Hypothalamus (tissue), 51 donors: ENCODE measurements around the gene ACAP3.
"Not testable (repeated sequence)": the region's sequence is repeated elsewhere in the genome, so short reads cannot be mapped to it uniquely, and the experiment has no call there.

Experiments
- DNase-seq, 51 donors: peaks; one replicate each; lab custom pipeline; 2025; lab: John Stamatoyannopoulos, UW

ACAP3 gene

DNA sequence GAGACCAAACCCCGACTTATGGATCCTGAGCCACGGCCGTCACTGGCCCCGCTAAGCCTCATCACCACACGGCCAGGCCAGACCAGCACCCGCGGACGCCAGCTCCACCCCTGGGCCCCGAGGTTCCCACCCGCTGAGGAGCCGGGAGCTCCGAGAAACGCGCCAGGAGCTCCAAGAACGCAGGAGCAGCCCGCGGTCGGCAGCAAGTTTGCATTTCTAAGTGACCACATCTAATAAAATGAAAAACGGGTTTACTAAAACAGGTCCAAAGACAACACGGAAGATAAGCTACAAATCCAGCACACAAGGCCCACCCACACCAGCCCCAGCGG, 53.1 kb downstream of the ACAP3 start:
- no peak for DNase-seq

DNA sequence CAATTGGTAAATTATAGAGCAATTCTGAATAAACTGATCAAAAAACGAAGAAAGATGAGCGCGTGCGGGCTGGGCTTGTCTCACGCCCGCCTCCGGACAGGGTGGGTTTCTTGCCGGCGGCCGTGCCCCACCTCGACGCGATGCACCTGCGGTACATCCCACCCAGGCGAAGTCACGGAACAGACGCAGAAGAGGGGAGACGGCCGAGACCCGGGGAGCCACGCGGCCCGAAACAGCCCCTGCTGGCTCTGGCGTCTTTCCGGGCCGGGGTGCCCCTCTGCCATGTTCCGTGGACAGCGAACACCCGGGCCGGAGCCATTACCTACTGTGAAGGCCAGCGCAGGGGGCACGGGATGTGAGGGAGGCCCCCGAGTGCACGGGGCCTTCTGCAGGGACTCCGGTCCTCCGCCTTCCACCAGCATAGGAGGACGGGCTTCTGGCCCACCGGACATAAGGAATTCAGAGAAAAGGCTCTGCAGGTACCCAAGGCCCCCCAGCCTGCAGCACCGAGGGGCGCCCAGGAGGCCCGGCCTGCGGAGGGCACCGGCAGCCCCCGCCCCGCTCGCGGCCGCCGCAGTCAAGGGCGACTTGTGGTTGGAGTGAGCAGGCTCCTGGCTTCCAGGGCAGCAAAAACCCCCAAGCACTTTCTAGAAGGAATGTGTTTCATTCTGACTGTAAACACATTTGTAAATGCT, 53.6 kb downstream of the ACAP3 start:
- DNase-seq = no peak

DNA sequence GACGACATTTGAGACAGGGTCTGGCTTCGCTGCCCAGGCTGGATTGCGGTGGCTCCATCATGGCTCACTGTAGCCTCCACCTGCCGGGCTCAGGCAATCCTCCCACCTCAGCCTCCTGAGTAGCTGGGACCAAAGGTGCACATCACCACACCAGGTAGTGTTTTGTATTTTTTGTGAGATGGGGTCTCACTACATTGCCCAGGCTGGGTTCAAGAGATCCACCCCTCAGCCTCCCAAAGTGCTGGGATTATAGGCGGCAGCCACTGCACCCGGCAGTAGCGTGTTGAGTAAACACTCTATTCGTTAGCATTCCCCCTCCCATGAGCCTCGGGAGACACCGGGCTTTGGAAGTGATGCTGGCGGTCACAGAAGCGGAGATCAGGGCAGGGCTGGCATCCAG, 54.4 kb downstream of the ACAP3 start:
- DNase-seq = no peak

DNA sequence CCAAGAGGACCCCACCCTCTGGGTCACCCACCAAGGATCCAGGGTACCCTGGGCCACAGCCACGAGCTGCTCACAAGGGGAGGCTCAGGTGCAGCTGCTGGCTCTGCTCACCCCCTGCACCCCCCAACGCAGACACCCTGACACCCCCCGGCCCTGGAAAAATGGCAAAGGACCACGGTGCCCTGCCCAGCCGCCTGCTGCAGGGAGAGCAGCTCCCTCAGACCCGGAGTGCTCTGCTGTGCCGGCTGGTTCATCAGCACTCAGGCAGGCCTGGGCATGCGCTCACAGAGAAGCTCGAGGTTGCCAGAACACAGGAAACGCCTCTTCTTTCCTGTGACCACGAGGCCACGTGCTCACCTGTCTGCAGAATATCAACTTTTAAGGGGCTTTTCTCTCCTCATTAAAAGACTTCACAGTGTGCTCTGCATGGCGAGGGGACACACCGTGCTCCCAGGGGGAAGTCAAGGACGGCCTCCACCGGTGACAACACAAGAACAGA, 56.9 kb downstream of the ACAP3 start:
- no peak for DNase-seq

DNA sequence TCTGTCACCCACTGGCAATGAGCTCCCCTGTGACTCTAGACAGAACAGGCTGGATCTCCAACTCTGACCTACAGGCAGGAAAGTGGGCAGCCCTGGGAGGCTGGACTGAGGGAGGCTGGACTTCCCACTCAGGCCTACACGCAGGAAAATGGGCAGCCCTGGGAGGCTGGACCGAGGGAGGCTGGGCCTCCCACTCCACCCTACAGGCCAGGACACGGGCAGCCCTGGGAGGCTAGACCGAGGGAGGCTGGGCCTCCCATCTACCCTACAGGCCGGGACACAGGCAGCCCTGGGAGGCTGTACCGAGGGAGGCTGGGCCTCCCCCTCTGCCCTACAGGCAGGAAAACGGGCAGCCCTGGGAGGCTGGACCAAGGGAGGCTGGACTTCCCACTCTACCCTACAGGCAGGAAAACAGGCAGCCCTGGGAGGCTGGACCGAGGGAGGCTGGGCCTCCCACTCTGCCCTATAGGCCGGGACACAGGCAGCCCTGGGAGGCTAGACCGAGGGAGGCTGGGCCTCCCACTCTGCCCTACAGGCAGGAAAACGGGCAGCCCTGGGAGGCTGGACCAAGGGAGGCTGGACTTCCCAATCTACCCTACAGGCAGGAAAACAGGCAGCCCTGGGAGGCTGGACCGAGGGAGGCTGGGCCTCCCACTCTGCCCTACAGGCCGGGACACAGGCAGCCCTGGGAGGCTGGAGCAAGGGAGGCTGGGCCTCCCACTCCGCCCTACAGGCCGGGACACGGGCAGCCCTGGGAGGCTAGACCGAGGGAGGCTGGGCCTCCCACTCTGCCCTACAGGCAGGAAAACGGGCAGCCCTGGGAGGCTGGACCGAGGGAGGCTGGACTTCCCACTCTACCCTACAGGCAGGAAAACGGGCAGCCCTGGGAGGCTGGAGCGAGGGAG, 59.5 kb downstream of the ACAP3 start:
- DNase-seq = not testable (repeated sequence)

DNA sequence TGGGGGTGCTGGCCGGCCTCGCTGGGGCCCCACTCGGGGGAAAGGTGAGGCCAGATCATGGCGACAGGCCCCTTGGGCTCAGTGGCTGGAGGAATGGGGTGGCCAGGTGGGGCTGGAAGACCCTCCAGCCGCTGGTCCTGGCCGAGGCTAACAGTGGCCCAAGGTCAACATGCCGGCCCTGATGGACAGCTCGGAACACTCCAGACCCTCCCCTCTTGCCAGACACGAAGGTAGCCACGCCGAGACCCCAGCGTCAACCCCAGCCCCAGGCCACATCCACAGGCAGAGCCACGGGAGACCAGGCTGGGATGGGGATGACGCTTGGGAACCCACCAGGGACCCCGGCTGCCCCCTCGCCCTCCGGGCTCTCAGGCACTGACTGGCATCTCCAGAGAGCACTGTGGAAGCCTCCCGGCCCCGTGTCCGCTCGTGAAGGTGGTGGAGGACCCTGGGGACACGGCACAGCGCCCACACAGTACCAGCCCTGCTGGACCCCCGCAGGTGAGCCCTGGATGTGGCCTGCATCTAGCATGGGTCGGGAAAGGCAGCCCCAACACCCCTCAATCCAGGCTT, 60.3 kb downstream of the ACAP3 start:
- no peak for DNase-seq

DNA sequence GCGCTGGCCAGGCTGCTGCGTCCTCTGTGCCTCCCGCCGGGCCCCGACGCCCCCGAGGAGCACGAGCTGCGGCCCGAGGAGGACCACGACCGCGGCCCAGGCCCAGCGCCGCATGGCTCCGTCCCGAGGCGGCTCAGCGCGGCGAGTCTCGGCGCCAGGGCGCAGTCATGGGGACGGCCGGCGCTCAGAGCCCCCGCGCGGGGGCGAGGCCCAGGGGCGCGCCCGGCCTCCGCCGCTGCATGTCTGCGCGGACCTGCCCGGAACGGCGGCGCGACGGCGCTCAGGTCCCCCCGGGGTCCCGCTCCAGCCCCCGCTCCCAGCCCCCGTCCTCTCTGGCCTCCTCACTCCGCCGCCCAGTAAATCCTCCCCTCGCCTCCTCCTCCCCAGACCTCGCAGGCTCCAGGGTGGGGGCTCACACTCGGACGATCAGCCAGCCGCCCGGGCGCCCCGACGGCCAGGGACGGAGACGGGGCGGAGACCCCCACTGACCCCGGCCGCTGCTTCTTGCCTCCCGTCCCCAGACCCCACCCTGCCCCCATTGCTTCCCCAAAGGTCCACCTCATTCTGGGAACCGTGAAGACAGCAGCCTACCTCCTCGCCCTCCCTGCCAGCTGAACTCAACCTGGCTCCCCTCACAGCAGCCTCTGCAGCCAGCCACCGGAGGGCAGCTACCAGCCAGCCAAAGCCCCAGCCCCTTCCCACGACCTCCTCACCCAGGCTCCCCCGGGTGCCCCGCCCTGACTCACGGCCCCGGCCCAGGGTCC, 61.0 kb downstream of the ACAP3 start, which contains the start of gene C1QTNF12:
TSS of gene C1QTNF12 (minus strand) at position 146 of the 764 bp plus-strand sequence. CDS start at position 114, 32 bp downstream.
- DNase-seq = no peak

DNA sequence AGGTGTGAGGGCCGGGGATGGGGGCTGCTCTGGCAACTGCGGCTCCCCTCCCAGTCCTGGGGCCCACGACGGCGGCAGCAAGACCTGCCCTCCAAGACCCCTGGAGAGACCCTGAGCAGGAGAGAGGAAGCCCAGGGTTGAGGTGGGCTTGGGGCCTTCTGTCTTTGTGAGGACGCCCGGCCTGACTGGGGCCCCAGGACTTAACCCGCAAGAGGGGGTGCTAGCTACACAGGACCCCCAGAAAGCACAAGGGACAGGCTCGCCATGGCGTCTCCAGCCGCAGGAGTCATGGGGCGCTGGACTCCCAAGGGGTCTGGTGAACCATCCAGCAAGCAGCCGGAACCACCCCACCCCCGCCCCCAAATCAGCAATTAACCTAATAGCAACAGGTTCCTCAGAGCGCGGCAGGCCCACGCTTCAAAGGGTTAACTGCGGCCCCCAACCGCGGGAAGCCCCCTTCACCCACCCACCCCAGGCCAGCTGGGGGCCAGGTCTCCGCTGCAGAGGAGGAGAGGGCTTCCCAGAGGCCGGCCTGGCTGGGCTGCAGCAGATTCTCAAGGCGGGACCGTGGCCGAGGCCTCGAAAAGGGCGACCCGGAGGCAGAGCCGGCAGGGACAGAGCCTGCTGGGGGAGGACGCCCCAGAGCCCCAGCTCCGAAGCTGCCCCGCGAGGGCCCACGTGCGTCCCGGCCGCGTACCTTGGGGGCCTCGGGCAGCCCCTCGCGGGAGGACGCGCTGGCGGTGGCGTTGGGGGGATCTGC, 61.7 kb downstream of the ACAP3 start:
- no peak for DNase-seq

DNA sequence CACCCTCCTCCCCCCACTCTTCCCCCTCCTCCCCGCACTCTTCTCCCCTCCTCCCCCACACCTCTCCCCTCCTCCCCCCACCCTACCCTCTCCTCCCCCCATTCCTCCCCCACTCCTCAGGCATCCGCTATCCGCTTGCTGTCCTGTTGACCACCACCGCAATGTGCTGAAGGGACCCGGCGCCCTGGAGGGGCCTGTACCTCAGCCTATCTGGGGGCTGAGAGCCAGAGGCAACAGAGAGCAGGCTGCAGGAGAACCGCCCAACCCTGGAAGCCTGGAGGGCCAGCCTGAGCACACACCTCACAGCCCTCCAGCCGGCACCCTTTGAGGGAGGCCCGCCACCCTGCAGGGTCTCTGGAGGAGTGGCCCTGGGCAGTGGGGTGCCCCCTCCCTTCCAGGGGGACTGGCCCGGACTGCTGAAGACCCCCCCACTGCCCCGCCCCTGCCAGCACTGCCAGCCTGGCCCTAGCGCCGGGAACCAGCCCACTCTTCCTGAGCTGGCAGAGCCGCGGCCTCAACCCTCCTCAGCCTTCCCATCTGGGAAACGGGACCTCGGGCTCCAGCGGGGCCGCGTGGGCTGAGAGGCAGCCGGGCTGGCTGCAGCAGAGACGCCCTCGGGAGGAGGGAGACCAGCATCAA, 62.4 kb downstream of the ACAP3 start:
- no peak for DNase-seq

DNA sequence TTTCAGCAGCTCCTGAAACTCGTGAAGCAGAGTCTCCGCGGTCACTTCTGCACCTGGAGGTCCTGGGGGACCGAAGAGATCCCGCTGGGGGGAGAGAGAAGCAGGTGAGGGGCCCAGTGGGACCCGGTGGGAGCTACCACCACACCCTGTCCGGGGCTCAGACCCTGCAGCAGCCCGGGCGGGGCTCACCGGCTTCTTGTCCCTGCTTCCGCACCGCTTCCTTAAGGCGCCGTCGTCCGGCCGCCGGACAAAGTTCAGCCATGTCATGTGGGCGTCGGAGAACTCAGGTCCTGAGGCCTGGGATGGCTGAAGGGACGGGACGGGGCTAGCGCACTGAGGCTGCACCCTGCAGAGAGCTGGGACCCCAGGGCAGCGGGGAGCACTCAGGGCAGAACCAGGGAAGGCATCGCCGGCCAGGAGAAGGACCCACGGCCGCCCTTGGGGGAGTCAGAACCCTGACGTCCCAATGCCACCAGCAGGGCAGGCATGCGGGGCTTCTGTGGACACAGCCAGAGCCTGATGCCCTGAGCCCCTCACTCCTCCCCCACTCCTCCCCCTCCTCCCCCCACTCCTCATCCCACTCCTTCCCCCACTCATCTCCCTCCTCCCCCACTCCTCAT, 63.4 kb downstream of the ACAP3 start:
- DNase-seq = no peak

DNA sequence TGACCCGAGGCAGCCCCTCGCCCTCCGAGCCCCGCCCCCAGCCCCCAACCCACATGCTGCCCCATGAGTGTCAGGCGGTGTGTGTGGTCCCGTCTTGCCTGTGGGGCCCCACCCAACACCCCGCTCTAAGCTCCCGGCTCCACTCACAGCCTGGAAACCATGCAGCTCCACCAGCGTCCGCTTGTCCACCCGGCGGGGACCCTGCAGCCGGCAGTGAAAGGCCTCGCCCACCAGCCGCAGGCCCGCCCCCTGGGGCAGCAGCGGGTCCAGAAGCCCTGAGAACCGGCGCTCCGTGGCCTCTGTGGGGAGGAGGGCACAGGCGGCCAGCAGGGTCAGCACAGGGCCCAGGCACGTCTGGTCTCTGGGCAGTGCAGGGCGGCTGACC, 63.9 kb downstream of the ACAP3 start:
- DNase-seq = no peak

DNA sequence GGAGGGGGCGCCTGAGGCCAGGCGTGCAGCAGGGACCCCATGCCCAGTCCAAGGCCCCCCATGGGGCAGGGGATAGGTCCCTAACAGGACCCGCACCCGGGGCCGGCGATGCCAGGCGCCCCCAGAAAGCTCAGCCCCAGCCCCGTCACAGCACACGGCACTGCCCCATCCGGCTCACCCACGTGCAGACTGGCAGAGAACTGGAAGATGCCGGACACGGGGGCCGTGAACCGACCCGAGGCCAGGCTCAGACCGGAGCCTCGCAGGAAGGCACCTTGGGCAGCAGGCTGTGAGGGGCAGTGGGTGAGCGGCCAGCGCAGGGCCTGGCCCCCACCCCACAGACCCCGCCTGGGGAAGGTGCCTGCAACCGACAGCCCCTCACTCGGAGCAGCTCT, 64.5 kb downstream of the ACAP3 start:
- DNase-seq = no peak

DNA sequence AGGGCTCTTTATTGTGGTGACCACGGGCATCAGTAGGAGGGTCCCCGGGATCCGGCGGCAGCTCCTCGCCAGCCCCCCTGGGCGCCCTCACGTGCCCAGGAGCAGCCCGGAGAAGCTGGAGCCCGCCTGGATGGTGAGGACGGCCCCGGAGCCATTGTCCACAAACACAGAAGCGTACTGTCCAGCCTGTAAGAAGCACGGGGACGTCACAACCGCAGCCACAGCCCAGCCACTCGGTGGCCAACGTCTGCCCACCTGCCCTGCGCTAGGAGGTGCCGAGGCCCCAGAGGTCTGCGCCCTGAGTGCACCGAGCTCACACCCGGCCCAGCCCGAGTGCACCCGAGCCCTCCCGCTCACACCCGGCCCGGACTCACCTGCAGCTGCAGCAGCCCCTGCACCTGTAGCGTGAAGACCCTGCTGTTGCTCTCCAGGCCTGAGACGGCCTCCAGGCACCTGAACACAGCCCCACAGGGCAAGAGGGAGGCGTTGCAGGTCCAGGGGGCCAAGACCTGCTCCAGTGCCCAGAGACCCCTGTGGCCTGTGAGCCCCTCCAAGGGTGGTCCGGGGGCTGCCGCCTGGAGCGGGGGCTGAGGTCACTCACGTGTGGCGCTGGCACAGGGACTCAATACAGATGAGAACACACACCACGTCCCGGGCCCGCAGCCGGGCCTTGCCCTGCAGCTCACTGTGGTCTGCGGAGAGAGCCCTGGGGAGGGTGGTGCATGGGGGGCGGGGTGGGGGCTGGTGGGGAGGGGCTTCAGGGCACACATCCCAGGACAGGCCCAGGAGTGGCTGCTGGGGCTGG, 65.1 kb downstream of the ACAP3 start:
- DNase-seq = no peak
